ENCODE data around the gene TMEM232. TPM values are rescaled to one million over a fixed set of nuclear protein-coding genes. Genes with fewer than 3 reads are reported as not detected.

Gene TMEM232
- total and polyA plus RNA-seq, 2 donors (not counting 3 experiments of a cell fraction or from before 2014, with no cell fraction given), result 0.17 to 0.38 TPM

DNA sequence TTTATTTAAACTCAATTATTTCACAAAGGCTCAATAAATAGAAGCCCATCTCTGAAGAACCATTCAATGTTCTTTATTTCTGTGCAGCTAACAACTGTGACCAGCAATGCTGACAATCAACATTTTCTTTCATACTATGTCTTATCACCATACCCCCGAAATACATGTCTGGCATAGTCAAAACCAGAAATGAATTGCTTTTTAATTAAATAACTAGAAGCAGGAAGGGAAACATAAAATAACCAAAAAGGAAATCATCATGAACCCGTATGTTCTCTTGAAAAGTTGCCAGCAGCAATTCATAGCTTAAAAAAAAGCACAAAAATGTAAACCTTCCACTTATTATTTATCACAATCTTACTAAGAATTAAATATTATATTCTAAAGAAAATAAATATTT is 212.4 kb downstream of the TMEM232 start:
- DNase-seq (ENCODE audit: low read depth, low spot score) (no peak), FAIRE-seq (no peak)
- POLR2A ChIA-PET, result no interaction called here
- Histone ChIP-seq H3K4me3 (replicated peaks in 1 of 3; ENCODE audit: insufficient read depth in 1 of 3, low read depth in 1 of 3, low read length in 3 of 3) (no peak overlapping the region), H3K4me2 (ENCODE audit: insufficient read depth, low read length) (no peak overlapping the region), H3K79me2 (ENCODE audit: control insufficient read depth, insufficient read depth, low read length) (no peaks in the 10 kb centered on the region), H3K9me1 (replicated peaks; ENCODE audit: control insufficient read depth, extremely low read depth, insufficient read depth, low read length) (no peaks in the 10 kb centered on the region), H2AFZ (ENCODE audit: low read depth, low read length) (no peak overlapping the region), H4K20me1 (replicated peaks; ENCODE audit: control insufficient read depth, extremely low read depth, insufficient read depth, low read length) (no peaks in the 10 kb centered on the region), H3K36me3 (ENCODE audit: control insufficient read depth in 2 of 2, extremely low read depth in 1 of 2, insufficient read depth in 2 of 2, low read length in 2 of 2) (no peaks in the 10 kb centered on the region), H3K9me3 (replicated peaks; ENCODE audit: control insufficient read depth, insufficient read depth, low read length) (no peaks in the 10 kb centered on the region), H3K4me1 (ENCODE audit: control insufficient read depth, extremely low read depth, insufficient read depth, low read length) (no peaks in the 10 kb centered on the region), H3K27me3 (ENCODE audit: control insufficient read depth in 2 of 2, insufficient read depth in 2 of 2, low read length in 2 of 2) (no peaks in the 10 kb centered on the region), H3K9ac (replicated peaks; ENCODE audit: extremely low read depth, insufficient read depth, low read length) (no peak overlapping the region), H3K27ac (ENCODE audit: insufficient read depth, low read depth, low read length) (no peak overlapping the region)
- TF ChIP-seq FOS (IDR thresholded peaks at IDR 0.05; ENCODE audit: borderline replicate concordance, insufficient read depth, low read length), result no peak
- TF ChIP-seq GATA2 (IDR thresholded peaks at IDR 0.05; ENCODE audit: insufficient read depth, insufficient read length, low read depth, low read length), result no peak
- TF ChIP-seq, protein P1, sequence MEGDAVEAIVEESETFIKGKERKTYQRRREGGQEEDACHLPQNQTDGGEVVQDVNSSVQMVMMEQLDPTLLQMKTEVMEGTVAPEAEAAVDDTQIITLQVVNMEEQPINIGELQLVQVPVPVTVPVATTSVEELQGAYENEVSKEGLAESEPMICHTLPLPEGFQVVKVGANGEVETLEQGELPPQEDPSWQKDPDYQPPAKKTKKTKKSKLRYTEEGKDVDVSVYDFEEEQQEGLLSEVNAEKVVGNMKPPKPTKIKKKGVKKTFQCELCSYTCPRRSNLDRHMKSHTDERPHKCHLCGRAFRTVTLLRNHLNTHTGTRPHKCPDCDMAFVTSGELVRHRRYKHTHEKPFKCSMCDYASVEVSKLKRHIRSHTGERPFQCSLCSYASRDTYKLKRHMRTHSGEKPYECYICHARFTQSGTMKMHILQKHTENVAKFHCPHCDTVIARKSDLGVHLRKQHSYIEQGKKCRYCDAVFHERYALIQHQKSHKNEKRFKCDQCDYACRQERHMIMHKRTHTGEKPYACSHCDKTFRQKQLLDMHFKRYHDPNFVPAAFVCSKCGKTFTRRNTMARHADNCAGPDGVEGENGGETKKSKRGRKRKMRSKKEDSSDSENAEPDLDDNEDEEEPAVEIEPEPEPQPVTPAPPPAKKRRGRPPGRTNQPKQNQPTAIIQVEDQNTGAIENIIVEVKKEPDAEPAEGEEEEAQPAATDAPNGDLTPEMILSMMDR (IDR thresholded peaks at IDR 0.05; ENCODE audit: extremely low read depth in 1 of 2, insufficient read depth in 1 of 2, low read depth in 1 of 2, low read length in 2 of 2), result no peak
- TF ChIP-seq POLR2A (IDR thresholded peaks at IDR 0.05; ENCODE audit: low read depth, low read length), result no peak
- TF ChIP-seq JUN (IDR thresholded peaks at IDR 0.05; ENCODE audit: borderline replicate concordance, insufficient read depth, insufficient read length, low read depth), result no peak
- no peak for TF ChIP-seq POLR2AphosphoS5 (IDR thresholded peaks at IDR 0.05; ENCODE audit: insufficient read depth, low read depth, low read length)
- TF ChIP-seq MYC (IDR thresholded peaks at IDR 0.05; ENCODE audit: low read depth, low read length), result no peak
- no peak for TF ChIP-seq EZH2 (IDR thresholded peaks at IDR 0.05; ENCODE audit: borderline replicate concordance, low read depth, low read length, severe bottlenecking)
- TF ChIP-seq, protein P2, sequence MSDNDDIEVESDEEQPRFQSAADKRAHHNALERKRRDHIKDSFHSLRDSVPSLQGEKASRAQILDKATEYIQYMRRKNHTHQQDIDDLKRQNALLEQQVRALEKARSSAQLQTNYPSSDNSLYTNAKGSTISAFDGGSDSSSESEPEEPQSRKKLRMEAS (IDR thresholded peaks at IDR 0.05; ENCODE audit: insufficient read depth, insufficient read length), result no peak
- intact Hi-C loops (cut with micrococcal nuclease), result no loop called here
- no TSS peak for BruUV-seq (replicated peaks)
- CTCF ChIA-PET, result no interaction called here
- dilution Hi-C loops (cut with MboI; ENCODE audit: extremely low pct_ligation_motif_present, low sequenced_read_pairs), result no loop called here
